ENCODE measurements around the gene CDK5R1.

CDK5R1 gene

GRCh38 chr17:32471652-32472051 is 15.1 kb upstream of the CDK5R1 start:
- Mint-ChIP-seq H3K9me3 (no peaks in the 10 kb centered on the region), H3K4me3 (no peak overlapping the region), H3K27ac (no peak overlapping the region), H3K4me1 (no peaks in the 10 kb centered on the region), H3K36me3 (ENCODE audit: low read depth) (peaks cover 79% of the 10 kb centered on the region), H3K27me3 (ENCODE audit: low read depth) (no peaks in the 10 kb centered on the region)
- no peak for TF ChIP-seq CTCF (IDR thresholded peaks at IDR 0.05; ENCODE audit: unreplicated experiment in 3 of 3)

- H3K27ac Mint-ChIP-seq = no peak overlapping the region
- no peaks in the 10 kb centered on the region for H3K27me3 Mint-ChIP-seq (ENCODE audit: low read depth)
- H3K4me3 Mint-ChIP-seq = no peak overlapping the region
- H3K9me3 Mint-ChIP-seq = no peaks in the 10 kb centered on the region
- TF ChIP-seq CTCF (IDR thresholded peaks at IDR 0.05; ENCODE audit: unreplicated experiment in 3 of 3) = no peak
- no peaks in the 10 kb centered on the region for H3K4me1 Mint-ChIP-seq
- H3K36me3 Mint-ChIP-seq (ENCODE audit: low read depth) = peaks cover 84% of the 10 kb centered on the region
Observed at GRCh38 chr17:32475258-32475657, 11.5 kb upstream of the CDK5R1 start.

- no peaks in the 10 kb centered on the region for H3K9me3 Mint-ChIP-seq
- H3K27ac Mint-ChIP-seq = no peak overlapping the region
- no peak for TF ChIP-seq CTCF (IDR thresholded peaks at IDR 0.05; ENCODE audit: unreplicated experiment in 3 of 3)
- H3K4me3 Mint-ChIP-seq = no peak overlapping the region
- peaks cover 81% of the 10 kb centered on the region for H3K36me3 Mint-ChIP-seq (ENCODE audit: low read depth)
- H3K27me3 Mint-ChIP-seq (ENCODE audit: low read depth) = no peaks in the 10 kb centered on the region
- H3K4me1 Mint-ChIP-seq = no peaks in the 10 kb centered on the region
Observed at GRCh38 chr17:32477220-32477619, 9.6 kb upstream of the CDK5R1 start.

- Mint-ChIP-seq H3K27me3 (ENCODE audit: low read depth) (no peaks in the 10 kb centered on the region), H3K9me3 (no peaks in the 10 kb centered on the region)
Observed at GRCh38 chr17:32479074-32479617, 7.6 kb upstream of the CDK5R1 start.

GRCh38 chr17:32481193-32481592 is 5.6 kb upstream of the CDK5R1 start:
- TF ChIP-seq CTCF (IDR thresholded peaks at IDR 0.05; ENCODE audit: unreplicated experiment in 3 of 3) = no peak
- Mint-ChIP-seq H3K27ac (no peak overlapping the region), H3K9me3 (no peaks in the 10 kb centered on the region), H3K27me3 (ENCODE audit: low read depth) (no peaks in the 10 kb centered on the region), H3K4me3 (no peak overlapping the region), H3K36me3 (ENCODE audit: low read depth) (peaks cover 54% of the 10 kb centered on the region), H3K4me1 (peaks cover 23% of the 10 kb centered on the region)

More at GRCh38 chr17:32479074-32479617, 7.6 kb upstream of the CDK5R1 start:
- peaks cover 71% of the 10 kb centered on the region for H3K36me3 Mint-ChIP-seq (ENCODE audit: low read depth)
- H3K27ac Mint-ChIP-seq = no peak overlapping the region
- no peak overlapping the region for H3K4me3 Mint-ChIP-seq
- H3K4me1 Mint-ChIP-seq = peaks cover 10% of the 10 kb centered on the region
- no peak for TF ChIP-seq CTCF (IDR thresholded peaks at IDR 0.05; ENCODE audit: unreplicated experiment in 3 of 3)

GRCh38 chr17:32482568-32483320 is 4.0 kb upstream of the CDK5R1 start:
- Mint-ChIP-seq H3K9me3 (no peaks in the 10 kb centered on the region), H3K27me3 (ENCODE audit: low read depth) (no peaks in the 10 kb centered on the region), H3K27ac (peak overlapping the region; percentile 55 to 95 (median 61)), H3K36me3 (ENCODE audit: low read depth) (peaks cover 44% of the 10 kb centered on the region), H3K4me1 (peaks cover 27% of the 10 kb centered on the region), H3K4me3 (peak overlapping the region in 1 of 3 experiments; percentile 22)
- TF ChIP-seq CTCF (IDR thresholded peaks at IDR 0.05; ENCODE audit: unreplicated experiment in 3 of 3) = no peak
